ENCODE results near the gene MCM10.

DNA sequence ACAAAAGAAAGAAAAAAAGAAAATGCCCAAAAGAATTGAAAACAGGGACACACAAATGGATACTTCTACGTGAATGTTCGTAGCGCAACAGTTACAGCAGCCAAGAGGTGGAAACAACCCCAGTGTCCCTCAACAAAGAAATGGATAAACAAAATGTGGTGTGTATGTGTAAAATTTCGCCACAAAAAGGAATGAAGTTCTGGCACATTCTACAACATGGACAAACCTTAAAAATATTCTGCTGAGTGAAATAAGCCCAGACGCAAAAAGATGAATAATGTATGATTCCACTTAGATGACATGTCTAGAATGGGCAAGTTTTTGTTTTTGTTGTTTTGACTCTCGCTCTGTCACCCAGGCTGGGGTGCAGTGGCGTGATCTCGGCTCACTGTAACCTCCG, 61.9 kb downstream of the MCM10 start:
- TF ChIP-seq, protein P1, sequence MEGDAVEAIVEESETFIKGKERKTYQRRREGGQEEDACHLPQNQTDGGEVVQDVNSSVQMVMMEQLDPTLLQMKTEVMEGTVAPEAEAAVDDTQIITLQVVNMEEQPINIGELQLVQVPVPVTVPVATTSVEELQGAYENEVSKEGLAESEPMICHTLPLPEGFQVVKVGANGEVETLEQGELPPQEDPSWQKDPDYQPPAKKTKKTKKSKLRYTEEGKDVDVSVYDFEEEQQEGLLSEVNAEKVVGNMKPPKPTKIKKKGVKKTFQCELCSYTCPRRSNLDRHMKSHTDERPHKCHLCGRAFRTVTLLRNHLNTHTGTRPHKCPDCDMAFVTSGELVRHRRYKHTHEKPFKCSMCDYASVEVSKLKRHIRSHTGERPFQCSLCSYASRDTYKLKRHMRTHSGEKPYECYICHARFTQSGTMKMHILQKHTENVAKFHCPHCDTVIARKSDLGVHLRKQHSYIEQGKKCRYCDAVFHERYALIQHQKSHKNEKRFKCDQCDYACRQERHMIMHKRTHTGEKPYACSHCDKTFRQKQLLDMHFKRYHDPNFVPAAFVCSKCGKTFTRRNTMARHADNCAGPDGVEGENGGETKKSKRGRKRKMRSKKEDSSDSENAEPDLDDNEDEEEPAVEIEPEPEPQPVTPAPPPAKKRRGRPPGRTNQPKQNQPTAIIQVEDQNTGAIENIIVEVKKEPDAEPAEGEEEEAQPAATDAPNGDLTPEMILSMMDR (IDR thresholded peaks at IDR 0.05) = no peak
- no peak for TF ChIP-seq POLR2A (IDR thresholded peaks at IDR 0.05)
- TF ChIP-seq EP300 (IDR thresholded peaks at IDR 0.05) = no peak

Measured in tibial nerve (tissue), 4 donors.